AG08395 (cell line): ENCODE results near the gene IMP3.
A peak's percentile ranks its signal among the peaks of the same experiment; 100 is the strongest.
"Not testable (repeated sequence)": the region's sequence is repeated elsewhere in the genome, so short reads cannot be mapped to it uniquely, and the experiment has no call there.

Experiments used
- DNase-seq: peaks from one replicate; pipeline ENCODE4 v3.0.0; 2012; ENCODE audit warnings: mixed read lengths, low spot score

Gene IMP3

DNA sequence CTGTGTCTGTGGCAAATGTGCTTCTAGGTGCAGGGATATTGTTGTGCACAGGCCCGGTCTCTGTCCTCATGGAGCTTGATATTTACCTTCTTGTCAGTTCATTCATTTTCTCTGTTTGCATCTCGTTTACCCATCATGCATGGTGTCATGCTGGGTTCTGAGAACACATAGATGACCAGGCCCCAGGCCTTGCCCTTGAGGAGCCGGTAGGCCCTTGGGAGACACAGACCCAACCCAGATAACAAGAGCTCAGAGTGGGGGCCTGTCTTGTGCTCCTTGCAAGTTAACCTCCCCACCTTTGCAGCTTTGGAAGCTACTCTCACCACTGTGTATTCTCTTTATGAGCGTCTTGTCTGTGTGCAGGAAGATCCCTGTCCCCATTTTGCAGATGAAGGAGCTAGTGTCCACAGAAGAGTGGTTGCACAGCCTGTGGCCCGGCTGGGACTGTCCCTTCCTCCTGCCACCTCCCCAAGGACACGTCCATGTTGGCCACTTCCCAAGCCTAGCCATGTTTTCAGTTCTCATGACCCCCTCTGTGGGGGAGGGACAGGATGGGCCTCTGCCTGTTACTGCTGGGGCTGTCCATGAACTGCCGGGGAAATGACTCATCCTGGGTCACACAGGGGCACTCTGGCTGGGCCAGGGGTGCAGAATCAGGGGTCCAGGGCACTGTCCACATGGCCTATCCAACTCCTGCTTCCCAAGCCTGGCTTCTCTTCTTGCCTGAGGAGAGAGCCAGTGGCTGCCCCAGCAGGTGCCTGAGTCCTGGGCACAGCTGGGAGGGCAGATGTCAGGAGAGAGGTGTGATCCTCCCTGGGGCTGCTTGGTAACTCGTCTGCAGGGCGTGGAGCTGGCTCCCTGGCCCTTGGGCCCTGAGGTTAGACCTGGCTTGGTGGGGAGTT lies 11.1 kb upstream of the IMP3 start:
- DNase-seq: peak; percentile 31

DNA sequence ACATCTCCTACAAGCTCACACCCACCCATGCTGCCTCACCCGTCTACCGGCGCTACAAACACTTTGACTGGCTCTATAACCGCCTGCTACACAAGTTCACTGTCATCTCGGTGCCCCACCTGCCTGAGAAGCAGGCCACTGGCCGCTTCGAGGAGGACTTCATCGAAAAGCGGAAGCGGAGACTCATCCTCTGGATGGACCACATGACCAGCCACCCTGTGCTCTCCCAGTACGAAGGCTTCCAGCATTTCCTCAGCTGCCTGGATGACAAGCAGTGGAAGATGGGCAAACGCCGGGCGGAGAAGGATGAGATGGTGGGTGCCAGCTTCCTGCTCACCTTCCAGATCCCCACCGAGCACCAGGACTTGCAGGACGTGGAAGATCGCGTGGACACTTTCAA lies 9.8 kb upstream of the IMP3 start:
- no peak for DNase-seq

- no peak for DNase-seq
These were observed 9.2 kb upstream of the IMP3 start for GRCh38 chr15:75649045-75649761.

- DNase-seq: peak; percentile 42
These were observed 8.4 kb upstream of the IMP3 start for GRCh38 chr15:75648156-75649000.

GRCh38 chr15:75647370-75648155 lies 7.5 kb upstream of the IMP3 start, which contains the start of gene SNX33:
SNX33 (plus strand) TSS chr15:75647912; CDS start chr15:75649103, 1,191 bp downstream.
- peak; percentile 85 for DNase-seq

GRCh38 chr15:75646944-75647364 lies 6.9 kb upstream of the IMP3 start:
- DNase-seq: no peak

GRCh38 chr15:75646112-75646943 lies 6.3 kb upstream of the IMP3 start:
- no peak for DNase-seq

DNA sequence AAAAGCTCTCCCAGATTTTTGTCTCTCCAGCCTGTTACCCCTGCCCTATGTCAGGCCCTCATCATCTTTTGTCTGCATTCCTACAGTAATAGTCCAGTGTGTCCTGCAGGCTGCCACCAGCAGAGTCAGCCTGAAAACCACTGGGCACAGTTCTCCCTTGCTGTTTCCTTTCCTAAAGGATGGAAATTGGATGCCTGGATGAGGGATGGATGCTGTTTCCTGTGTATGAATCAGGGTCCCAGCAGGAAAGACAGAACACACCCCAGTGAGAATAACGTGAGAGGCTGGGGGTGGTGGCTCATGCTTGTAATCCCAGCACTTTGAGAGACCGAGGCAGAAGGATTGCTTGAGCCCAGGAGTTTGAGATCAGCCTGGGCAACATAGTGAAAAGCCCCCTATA lies 4.4 kb upstream of the IMP3 start:
- no peak for DNase-seq

DNA sequence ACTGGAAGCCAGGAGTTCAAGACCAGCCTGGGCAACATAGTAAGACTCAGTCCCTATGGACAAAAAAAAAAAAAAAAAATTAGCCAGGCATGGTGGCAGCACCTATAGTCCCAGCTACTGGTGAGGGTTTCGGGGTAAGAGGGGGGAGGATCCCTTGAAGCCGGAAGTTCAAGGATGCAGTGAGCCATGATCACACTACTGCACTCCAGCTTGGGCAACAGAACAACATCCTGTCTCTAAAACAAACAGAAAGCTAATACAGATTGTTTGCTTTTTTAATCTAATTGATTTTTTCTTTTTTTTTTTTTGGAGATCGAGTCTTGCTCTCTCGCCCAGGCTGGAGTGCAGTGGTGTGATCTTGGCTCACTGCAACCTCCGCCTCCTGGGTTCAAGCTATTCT lies 1.6 kb upstream of the IMP3 start:
- DNase-seq: no peak

DNA sequence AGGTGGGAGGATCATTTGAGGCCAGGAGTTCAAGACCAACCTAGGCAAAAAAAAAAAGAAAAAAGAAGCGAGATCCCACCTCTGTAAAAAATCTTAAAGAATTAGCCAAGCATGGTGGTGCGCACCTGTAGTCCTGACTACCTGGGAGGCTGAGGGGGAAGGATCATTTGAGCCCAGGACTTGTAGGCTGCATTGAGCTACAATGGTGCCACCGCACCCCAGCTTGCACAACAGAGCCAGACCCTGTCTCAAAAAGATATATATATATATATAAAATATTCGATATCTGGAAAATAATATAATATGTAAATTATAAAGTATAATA lies 1.1 kb upstream of the IMP3 start:
- DNase-seq: no peak

DNA sequence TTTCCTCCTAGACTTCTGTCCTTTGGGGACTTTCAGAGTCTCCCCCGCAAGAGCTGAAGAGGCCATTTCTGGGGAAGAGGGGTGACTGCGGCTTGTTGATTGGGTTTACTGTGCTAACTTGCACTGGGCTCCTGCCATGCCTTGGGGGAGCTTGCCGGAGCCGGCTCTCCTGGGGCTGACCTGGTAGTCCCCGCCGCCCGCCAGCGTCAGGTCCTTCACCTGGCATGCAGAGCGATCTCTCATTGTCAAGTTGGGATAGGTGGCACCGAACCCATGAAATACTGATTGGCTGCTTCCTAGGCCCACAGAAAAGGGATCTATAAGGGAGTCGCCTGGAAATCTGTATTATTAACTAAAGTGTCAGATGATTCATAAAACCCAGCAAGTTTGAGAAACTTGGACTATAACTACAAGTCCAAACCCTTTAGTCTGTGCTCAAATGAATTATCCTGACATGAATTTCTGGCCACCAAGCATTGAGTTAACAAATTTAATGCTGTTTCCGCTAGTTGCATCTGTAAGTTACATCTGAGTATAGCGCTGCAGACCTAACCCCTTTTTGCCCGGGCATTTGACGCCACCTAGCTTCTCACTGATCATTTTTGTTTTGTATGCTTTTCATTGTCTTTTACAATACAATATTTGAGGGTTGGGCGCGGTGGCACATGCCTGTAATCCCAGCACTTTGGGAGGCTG lies 607 bp upstream of the IMP3 start:
- DNase-seq: no peak

GRCh38 chr15:75639191-75639708 lies 774 bp downstream of the IMP3 start:
- DNase-seq: no peak

DNA sequence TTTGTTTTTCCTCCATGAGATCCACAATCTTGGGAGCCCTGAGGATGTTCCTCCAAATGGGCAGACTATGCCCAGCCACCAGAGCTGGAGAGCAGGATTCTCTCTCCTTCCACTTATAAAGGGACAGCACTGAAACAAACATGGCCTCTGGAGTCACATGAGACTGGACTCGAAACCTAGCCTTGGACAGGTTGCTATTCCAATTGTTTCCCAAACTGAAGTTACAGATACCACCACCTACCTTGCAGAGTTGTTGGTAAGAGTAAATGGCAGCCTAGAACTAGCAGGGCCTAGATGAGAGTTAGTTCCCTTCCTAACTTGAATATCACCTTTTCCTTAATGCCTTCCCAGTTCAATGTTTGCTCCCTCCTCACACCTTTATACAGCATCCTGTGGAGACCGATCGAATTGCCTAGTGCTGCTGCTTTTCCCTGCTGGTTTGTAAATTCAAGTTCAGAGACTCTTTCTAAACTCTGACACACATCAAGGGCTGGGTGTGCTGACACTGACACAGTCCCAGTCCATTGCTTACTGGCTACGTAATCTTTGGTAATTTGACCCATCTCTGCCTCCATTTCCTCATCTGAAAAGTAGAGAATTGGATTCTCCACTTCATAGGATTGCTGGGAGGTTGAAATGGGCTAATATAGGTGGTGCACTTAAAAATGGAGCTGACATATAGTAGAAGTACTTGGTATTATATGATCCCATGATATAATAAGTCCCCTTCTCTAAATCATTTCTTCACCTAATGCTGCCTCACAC lies 2.6 kb downstream of the IMP3 start:
- DNase-seq: no peak

DNA sequence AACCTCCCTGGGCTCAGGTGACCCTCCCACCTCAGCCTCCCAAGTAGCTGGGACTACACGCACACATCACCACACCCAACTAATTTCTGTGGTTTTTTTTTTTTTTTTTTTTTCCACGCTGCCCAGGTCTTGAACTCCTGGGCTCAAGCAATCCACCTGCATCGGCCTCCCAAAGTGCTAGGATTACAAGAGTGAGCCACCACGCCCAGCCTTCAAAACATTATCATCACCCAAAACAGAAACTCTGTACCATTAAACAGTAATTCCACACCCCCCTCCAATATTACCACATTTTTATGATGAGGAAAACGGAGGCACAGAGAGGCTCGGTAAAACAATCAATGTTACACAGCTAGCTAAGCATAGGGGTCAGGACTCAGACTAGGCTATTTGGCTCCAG lies 4.0 kb downstream of the IMP3 start:
- DNase-seq: no peak

DNA sequence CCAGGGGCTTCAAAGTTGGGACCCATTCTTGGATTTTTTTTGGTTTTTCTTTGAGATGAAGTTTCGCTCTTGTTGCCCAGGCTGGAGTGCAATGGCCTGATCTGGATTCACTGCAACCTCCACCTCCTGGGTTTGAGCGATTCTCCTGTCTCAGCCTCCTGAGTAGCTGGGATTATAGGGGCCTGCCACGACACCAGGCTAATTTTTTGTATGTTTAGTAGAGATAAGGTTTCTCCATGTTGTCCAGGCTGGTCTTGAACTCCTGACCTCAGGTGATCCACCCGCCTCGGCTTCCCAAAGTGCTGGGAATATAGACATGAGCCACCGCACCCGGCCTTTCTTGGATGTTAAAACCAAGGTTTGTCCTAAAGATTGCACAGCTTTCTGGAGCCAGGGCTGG lies 6.1 kb downstream of the IMP3 start:
- DNase-seq: not testable (repeated sequence)

DNA sequence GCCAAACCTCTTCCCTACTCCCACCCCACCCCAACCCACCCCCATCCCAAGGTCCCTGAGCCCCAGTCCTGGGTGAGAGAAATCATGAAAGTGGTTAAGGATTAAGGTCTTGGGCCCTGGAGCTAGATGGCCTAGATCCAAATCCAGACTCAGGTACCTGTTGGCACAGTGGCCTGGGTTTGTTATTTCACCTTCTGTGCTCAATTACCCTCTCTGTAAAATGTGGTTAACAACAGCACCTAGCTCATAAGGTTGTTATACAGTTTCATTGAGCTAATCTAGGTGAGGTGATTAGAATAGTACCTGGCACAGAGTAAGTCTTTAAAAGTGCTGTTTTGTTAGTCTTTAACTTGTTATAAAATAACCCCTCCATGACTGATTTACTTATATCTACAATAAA lies 8.1 kb downstream of the IMP3 start:
- no peak for DNase-seq

DNA sequence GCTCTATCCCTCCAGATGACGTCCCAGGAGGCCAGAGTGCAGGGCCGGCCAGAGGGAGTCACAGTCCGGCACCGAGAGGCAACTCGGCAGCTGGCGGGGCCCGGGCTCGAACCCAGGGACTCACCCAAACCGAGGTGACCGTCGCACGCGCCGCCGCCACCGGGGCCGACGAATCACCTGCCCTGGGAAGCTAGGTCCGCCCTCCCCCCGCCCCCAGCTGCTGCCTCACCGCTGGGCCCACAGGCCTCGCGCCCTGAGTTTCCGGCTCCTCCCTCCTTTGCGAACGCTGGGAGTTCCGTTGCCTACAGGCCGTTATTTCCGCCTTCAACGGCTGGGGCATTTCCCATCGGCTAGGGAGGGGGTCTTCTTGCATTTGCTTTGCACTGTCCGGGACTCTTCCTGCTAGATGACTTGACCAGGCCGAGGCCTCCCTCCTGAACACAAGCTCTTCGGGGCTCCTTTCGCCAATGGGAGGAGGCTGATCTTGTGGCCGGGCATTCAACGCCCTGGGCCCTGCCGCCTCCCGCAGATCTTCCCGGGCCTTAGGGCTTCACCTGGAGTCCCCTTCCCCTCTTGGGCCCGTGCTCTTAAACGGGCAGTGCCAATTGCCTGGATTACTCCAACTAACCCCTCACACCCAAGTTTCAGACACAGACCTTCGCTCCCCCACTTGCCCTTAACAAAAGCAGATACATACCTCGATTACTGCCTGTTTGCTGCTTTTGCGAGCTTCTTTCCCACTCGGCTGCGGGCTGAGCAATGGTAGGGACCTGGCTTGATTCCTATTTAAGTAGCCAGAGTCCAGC lies 14.3 kb downstream of the IMP3 start, which contains the start of gene SNUPN:
Gene SNUPN (minus strand): TSS at position 184 of the 806 bp plus-strand sequence. CDS start 4,674 bp downstream, outside the sequence.
- DNase-seq: peak; percentile 95

DNA sequence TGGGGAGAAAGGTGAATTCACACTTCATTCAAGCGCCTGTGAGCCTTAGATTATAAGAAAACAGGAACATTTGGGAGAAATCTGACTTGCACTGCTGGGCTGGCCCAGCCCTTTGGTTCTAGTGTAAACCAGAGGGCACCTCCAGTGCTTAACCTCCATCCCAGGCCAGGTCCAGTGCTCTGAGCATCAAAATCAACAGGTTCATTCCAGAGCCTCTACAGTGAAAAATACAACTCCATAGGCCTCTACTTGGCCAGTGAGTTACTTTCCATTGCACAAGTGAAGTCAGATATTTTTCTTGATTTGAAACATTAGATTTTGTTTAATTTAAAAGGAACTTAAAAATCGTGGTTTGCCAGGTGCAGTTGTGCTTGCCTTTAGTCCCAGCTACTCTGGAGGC lies 17.5 kb downstream of the IMP3 start:
- no peak for DNase-seq
